ENCODE data around the gene MYBPC2.

DNA sequence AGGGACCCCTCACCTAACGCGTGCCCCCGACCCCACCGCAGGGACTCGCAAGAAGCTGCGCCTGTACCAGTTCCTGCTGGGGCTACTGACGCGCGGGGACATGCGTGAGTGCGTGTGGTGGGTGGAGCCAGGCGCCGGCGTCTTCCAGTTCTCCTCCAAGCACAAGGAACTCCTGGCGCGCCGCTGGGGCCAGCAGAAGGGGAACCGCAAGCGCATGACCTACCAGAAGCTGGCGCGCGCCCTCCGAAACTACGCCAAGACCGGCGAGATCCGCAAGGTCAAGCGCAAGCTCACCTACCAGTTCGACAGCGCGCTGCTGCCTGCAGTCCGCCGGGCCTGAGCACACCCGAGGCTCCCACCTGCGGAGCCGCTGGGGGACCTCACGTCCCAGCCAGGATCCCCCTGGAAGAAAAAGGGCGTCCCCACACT lies 4.7 kb upstream of the MYBPC2 start:
- TF ChIP-seq ZNF274 (IDR thresholded peaks at IDR 0.05; ENCODE audit: low read depth, low read length) = no peak
- TF ChIP-seq SUZ12 (IDR thresholded peaks at IDR 0.05; ENCODE audit: extremely low read depth, insufficient read depth, insufficient read length) = no peak

Measured in NT2/D1 (cell line).